Measurements from ENCODE around the gene GSE1. TPM values are rescaled to one million over a fixed set of nuclear protein-coding genes. Genes with fewer than 3 reads are reported as not detected.

Gene GSE1
- total and polyA plus RNA-seq, 2 of the 13 experiments (the other 11 are each of a cell fraction or from before 2014, with no cell fraction given): 16.1 to 31.2 TPM

GRCh38 chr16:85638695-85639409 is 25.7 kb downstream of the GSE1 start:
- WGBS (ENCODE audit: low lambda C conversion rate): 91% methylated on average over 19 of the region's 26 CpGs
- intact Hi-C loops (cut with micrococcal nuclease; ENCODE audit: unreplicated experiment): no loop called here
- H3K79me2 ChIP-seq (ENCODE audit: insufficient read depth, low read length): peaks cover 57% of the 10 kb centered on the region
- BruUV-seq (replicated peaks): no TSS peak
- no peak overlapping the region for H3K4me2 ChIP-seq (ENCODE audit: low read depth, low read length)
- ATAC-seq (no peak), DNase-seq (ENCODE audit: low spot score) (no peak), FAIRE-seq (no peak)
- H4K20me1 ChIP-seq (ENCODE audit: insufficient read depth, low read length): peaks cover 93% of the 10 kb centered on the region; the same call in 1 of the 2 replicates
- H2AFZ ChIP-seq (ENCODE audit: low read length): no peak overlapping the region
- H3K27me3 ChIP-seq (ENCODE audit: control insufficient read depth in 1 of 2, insufficient read depth in 2 of 2, low read length in 2 of 2): no peaks in the 10 kb centered on the region
- H3K4me1 ChIP-seq (ENCODE audit: insufficient read depth, low read length): peaks cover 4% of the 10 kb centered on the region
- no peaks in the 10 kb centered on the region for H3K9me3 ChIP-seq (ENCODE audit: low read length)
- CTCF ChIA-PET (ENCODE audit: low intra/inter-chr PET ratio, low total read pairs): no interaction called here
- TF ChIP-seq AGO2 (optimal IDR thresholded peaks at IDR 0.05; ENCODE audit: low read depth, low read length) (peak; percentile 36), ATF7 (IDR thresholded peaks at IDR 0.05) (no peak), ATF7 (CRISPR knock-in tag; IDR thresholded peaks at IDR 0.05) (no peak), NR1H2 (CRISPR knock-in tag; IDR thresholded peaks at IDR 0.05; ENCODE audit: borderline replicate concordance, low read depth) (no peak), RBM22 (optimal IDR thresholded peaks at IDR 0.05; ENCODE audit: low read length) (peak; percentile 47)
- no peak overlapping the region for H3K27ac ChIP-seq (ENCODE audit: extremely low read length, insufficient read depth, low read length)
- no peak overlapping the region for H3K4me3 ChIP-seq (replicated peaks in 1 of 3; ENCODE audit: insufficient read depth in 1 of 3, low read depth in 2 of 3, low read length in 3 of 3)
- H3K9ac ChIP-seq (ENCODE audit: insufficient read depth, low read depth, low read length): no peak overlapping the region
- POLR2A ChIA-PET: interaction anchor here (1.0 kb wide), 1 partner anchor 17 kb away, joined by 3 read pairs; no protein-coding TSS in a partner anchor
- peaks cover 39 to 84% of the 10 kb centered on the region in 2 experiments for H3K36me3 ChIP-seq (replicated peaks in 1 of 2; ENCODE audit: control insufficient read depth in 1 of 2, insufficient read depth in 2 of 2, low read length in 2 of 2)
- in situ Hi-C loops (cut with HindIII; ENCODE audit: extremely low pct_ligation_motif_present, low pct_unique_long_range_greater_than_20kb): no loop called here

DNA sequence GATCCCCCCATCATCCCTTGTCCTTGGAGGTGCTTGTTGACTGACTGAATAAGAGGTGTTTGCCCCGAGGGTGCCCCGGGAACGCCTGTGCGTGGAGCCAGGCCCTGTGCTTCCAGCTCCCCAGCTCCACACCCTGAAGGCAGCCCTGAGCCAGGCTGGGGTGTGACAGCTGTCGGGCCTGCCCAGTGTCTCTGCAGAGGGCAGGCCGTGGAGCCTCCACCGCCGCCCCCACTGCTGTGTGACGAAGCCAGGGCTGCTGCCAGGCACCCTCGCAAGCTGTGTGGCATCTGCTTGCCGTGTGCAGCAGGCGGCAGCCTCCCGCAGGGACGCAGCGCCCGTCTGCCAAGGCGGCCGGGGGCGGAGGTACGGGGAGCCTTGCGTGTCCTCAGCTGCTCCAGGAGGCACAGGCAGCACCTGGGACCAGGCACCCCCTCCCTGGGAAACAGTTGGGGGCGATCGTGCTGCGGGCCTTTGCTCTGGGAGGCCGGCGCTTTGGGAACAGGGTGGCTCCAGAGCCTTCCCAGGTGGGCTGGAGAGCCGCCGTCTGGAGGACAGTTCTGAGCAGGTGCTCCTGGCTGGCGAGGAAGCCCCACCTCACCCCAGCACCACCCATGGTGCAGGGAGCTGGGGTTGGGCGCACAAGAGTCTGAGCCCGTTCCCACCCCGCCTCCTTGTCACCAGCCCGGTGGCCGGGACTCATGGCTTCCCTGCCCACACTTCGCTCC is 26.6 kb downstream of the GSE1 start:
- ATAC-seq (no peak; the same call in 2 of the 3 replicates), FAIRE-seq (no peak), DNase-seq (ENCODE audit: low spot score) (no peak)
- ChIA-PET POLR2A (no interaction called here), CTCF (ENCODE audit: low intra/inter-chr PET ratio, low total read pairs) (no interaction called here)
- no peak overlapping the region for H3K4me2 ChIP-seq (ENCODE audit: low read depth, low read length)
- no peaks in the 10 kb centered on the region for H3K9me3 ChIP-seq (ENCODE audit: low read length)
- H3K4me1 ChIP-seq (ENCODE audit: insufficient read depth, low read length): peaks cover 13% of the 10 kb centered on the region
- BruUV-seq (replicated peaks): no TSS peak
- no peak overlapping the region for H3K4me3 ChIP-seq (replicated peaks in 1 of 3; ENCODE audit: insufficient read depth in 1 of 3, low read depth in 2 of 3, low read length in 3 of 3)
- peaks cover 55% of the 10 kb centered on the region for H3K79me2 ChIP-seq (ENCODE audit: insufficient read depth, low read length)
- WGBS (ENCODE audit: low lambda C conversion rate): 99% methylated on average over 26 of the region's 35 CpGs
- no peak overlapping the region for H3K9ac ChIP-seq (ENCODE audit: insufficient read depth, low read depth, low read length)
- TF ChIP-seq, protein P1, sequence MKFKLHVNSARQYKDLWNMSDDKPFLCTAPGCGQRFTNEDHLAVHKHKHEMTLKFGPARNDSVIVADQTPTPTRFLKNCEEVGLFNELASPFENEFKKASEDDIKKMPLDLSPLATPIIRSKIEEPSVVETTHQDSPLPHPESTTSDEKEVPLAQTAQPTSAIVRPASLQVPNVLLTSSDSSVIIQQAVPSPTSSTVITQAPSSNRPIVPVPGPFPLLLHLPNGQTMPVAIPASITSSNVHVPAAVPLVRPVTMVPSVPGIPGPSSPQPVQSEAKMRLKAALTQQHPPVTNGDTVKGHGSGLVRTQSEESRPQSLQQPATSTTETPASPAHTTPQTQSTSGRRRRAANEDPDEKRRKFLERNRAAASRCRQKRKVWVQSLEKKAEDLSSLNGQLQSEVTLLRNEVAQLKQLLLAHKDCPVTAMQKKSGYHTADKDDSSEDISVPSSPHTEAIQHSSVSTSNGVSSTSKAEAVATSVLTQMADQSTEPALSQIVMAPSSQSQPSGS (CRISPR knock-in tag; IDR thresholded peaks at IDR 0.05): no peak
- TF ChIP-seq NFIB (CRISPR knock-in tag; IDR thresholded peaks at IDR 0.05; ENCODE audit: borderline replicate concordance) (no peak), TCF7 (IDR thresholded peaks at IDR 0.05; ENCODE audit: low read depth) (no peak), DZIP1 (CRISPR knock-in tag; IDR thresholded peaks at IDR 0.05) (no peak), SMAD1 (CRISPR knock-in tag; IDR thresholded peaks at IDR 0.05; ENCODE audit: borderline replicate concordance, low read depth) (no peak), AGO2 (optimal IDR thresholded peaks at IDR 0.05; ENCODE audit: low read depth, low read length) (peak; percentile 76)
- TF ChIP-seq, protein P2, sequence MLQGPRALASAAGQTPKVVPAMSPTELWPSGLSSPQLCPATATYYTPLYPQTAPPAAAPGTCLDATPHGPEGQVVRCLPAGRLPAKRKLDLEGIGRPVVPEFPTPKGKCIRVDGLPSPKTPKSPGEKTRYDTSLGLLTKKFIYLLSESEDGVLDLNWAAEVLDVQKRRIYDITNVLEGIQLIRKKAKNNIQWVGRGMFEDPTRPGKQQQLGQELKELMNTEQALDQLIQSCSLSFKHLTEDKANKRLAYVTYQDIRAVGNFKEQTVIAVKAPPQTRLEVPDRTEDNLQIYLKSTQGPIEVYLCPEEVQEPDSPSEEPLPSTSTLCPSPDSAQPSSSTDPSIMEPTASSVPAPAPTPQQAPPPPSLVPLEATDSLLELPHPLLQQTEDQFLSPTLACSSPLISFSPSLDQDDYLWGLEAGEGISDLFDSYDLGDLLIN (CRISPR knock-in tag; IDR thresholded peaks at IDR 0.05; ENCODE audit: borderline replicate concordance): no peak
- H4K20me1 ChIP-seq (ENCODE audit: insufficient read depth, low read length): peaks cover 93% of the 10 kb centered on the region; the same call in 1 of the 2 replicates
- in situ Hi-C loops (cut with HindIII; ENCODE audit: extremely low pct_ligation_motif_present, low pct_unique_long_range_greater_than_20kb): no loop called here
- peaks cover 37 to 76% of the 10 kb centered on the region in 2 experiments for H3K36me3 ChIP-seq (replicated peaks in 1 of 2; ENCODE audit: control insufficient read depth in 1 of 2, insufficient read depth in 2 of 2, low read length in 2 of 2)
- intact Hi-C loops (cut with micrococcal nuclease; ENCODE audit: unreplicated experiment): no loop called here
- H2AFZ ChIP-seq (ENCODE audit: low read length): no peak overlapping the region
- H3K27ac ChIP-seq (ENCODE audit: extremely low read length, insufficient read depth, low read length): no peak overlapping the region
- H3K27me3 ChIP-seq (ENCODE audit: control insufficient read depth in 1 of 2, insufficient read depth in 2 of 2, low read length in 2 of 2): no peaks in the 10 kb centered on the region
